Measurements from ENCODE around the gene GBF1.

GRCh38 chr10:102261842-102262241 lies 16.5 kb downstream of the GBF1 start:
- TF ChIP-seq CTCF (IDR thresholded peaks at IDR 0.05; ENCODE audit: poor library complexity, severe bottlenecking): no peak
- no peak for TF ChIP-seq REST (IDR thresholded peaks at IDR 0.05; ENCODE audit: borderline replicate concordance)

Data from neural cell (in vitro differentiated cells).